SK-MEL-5 (cell line): ENCODE data around the gene DNMT1. TPM values are rescaled to one million over a fixed set of nuclear protein-coding genes. Genes with fewer than 3 reads are reported as not detected.
"Not testable (repeated sequence)": the region's sequence is repeated elsewhere in the genome, so short reads cannot be mapped to it uniquely, and the experiment has no call there.

Experiments used
- DNase-seq: peaks from one replicate; pipeline ENCODE4 v3.0.0-alpha.2; 2016; ENCODE audit warnings: low read depth, low spot score
- in situ Hi-C: cut with HindIII; loops from 2 replicates; pipeline ENCODE4 v1.10.0; 2016; ENCODE audit warnings: low sequenced_read_pairs, high pct_unique_total_duplicates, low pct_unique_long_range_greater_than_20kb
- polyA plus RNA-seq, 2 experiments: library from polyadenylated mRNA; depleted of rRNA; stranded (reverse); fragments of >200 nt; gene quantifications; 2 replicates each; pipeline ENCODE4 v1.2.3, GENCODE V29; 2015
- total RNA-seq: library from RNA; depleted of rRNA; stranded (reverse); fragments of >200 nt; shearing (Covaris generic); gene quantifications from 2 replicates; pipeline ENCODE4 v1.2.3, GENCODE V29; 2014; rRNA removed

The DNMT1 gene
- 34.1 and 42.1 TPM in 2 replicates for total RNA-seq
- polyA plus RNA-seq (2015; cell fraction: cytosol; rRNA removed), result 65.2 and 76.4 TPM in 2 replicates
- polyA plus RNA-seq (2015; cell fraction: nucleus; rRNA removed), result 178 and 204 TPM in 2 replicates

DNA sequence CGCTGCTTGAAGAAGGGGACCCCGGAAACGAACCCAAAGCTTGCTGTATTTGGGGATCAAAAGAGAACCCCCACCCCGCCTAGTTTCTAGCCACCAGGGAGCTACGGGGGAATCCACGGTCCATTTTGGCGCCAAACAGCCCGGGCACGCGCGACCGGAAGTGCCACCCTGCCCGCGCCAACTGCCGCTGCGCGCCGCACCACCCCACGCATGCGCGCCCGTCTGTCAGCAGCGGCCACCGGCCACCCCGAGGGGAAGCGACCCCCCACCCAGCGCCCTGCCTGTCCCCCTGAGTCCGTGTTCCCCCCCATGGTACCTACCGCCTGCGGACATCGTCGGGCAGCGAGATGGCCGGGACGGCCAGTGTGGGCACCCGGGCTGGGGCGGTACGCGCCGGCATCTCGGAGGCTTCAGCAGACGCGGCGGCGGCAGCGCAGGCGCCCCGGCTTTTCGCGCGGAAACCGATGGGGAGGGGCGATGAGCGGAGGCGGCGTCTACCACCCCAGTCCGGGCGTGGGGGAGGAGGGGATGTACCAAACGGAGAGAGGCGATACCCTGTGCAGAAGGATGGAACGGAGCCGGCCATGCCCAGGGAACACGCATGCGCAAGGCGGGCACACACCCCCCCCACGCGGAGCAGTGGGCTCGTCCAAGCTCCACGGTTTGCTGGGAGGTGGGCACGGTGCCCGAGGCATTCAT is at the start of gene DNMT1:
DNMT1 (minus strand) TSS at position 454 of the 699 bp plus-strand sequence; CDS start at position 400, 54 bp downstream.
- peak; percentile 94 for DNase-seq
- in situ Hi-C loops, result no loop called here

DNA sequence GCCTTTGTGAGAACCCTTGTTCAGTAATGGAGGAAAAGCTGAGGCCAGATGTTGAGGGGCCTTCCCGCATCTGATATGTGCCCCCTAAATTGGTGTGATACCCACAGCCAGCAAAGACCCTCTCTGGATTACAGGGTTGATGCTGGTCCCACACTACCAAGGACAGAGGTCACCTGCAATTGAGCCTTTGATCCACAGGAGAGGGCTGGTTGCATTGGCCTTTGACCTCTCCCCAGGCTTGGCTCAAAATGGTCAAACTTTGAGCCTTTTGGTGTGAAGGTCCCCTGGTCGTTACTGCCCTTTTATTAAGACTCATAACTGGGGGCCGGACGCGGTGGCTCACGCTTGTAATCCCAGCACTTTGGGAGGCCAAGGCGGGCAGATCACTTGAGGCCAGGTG is 48.9 kb upstream of the DNMT1 start:
- DNase-seq, result no peak
- in situ Hi-C loops, result no loop called here

DNA sequence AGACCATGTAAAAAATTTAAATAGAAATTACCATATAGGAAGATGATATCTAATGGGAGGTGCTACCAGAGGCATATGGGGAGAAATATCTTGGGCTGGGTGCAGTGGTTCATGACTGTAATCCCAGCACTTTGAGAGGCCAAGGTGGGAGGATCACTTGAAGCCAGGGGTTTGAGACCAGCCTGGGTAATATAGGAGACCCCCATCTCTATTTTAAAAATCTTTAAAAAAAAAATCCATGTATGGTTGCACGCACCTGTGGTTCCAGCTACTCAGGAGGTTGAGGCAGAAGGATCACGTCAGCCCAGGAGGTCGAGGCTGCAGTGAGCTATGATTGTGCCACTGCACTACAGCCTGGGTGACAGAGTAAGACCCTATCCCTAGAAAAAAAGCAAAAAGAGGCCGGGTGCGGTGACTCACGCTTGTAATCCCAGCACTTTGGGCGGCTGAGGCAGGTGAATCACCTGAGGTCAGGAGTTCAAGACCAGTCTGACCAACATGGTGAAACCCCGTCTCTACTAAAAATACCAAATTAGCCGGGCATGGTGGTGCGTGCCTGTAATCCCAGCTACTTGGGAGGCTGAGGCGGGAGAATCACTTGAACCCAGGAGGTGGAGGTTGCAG is 47.2 kb upstream of the DNMT1 start:
- DNase-seq, in situ Hi-C loops: not testable (repeated sequence)

DNA sequence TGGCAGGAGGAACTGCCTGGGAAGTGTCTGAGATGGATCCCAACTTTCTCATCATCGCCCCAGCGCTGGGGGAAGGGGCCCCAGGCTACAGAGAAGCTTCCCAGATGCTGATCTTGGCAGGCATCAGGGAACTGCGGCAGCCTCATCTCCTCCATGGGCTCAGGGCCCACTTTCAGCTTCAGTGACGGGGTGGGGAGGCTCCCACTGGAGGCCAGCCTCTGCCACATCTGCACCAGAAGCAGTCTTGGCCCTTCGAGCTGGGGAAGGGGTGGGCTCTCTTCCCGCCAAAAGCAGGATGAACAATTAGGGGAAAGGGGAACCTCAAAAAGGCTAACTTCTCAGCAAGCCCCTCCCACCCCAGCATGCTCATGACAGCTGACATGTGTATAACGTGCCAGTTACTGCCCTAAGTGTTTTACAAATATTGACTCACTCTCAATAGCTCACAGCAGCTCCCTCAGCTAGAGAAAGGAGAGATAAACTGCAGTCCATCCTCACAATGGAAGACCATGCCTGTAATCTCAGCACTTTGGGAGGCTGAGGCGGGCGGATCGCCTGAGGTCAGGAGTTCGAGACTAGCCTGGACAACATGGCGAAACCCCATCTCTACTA is 43.5 kb upstream of the DNMT1 start:
- DNase-seq, result no peak
- in situ Hi-C loops, result no loop called here

DNA sequence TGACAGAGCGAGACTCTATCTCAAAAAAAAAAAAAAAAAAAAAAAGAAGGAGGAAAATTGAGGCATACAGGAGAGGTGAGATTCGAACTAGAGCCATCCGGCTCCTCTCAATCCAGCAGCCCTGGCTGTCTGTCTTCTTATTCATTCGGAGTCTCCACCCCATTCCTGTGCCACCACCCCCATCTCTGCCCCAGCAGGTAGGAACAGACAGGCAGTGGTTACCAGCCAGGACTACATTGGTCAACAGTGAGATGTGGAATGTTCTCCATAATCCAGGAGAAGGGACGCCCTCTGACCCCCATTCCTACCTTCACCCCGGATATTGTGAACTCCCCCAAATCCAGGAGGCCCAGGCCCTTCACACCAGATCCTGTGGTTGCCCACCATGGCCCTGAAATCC is 42.9 kb upstream of the DNMT1 start:
- in situ Hi-C loops, result no loop called here
- DNase-seq, result no peak

DNA sequence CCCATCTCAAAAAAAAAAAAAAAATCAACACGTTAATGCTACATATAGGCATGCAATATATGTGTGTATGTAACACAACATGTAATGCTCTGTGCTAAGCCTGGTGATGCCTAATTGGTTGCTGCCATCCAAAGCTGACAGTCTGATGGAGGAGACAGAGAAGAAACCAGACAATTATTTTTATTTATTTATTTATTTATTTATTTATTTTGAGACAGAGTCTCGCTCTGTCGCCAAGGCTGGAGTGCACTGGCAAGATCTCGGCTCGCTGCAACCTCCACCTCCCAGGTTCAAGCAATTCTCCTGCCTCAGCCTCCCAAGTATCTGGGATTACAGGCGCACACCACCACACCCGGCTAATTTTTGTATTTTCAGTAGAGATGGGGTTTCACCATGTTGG is 40.7 kb upstream of the DNMT1 start:
- in situ Hi-C loops, DNase-seq: not testable (repeated sequence)

DNA sequence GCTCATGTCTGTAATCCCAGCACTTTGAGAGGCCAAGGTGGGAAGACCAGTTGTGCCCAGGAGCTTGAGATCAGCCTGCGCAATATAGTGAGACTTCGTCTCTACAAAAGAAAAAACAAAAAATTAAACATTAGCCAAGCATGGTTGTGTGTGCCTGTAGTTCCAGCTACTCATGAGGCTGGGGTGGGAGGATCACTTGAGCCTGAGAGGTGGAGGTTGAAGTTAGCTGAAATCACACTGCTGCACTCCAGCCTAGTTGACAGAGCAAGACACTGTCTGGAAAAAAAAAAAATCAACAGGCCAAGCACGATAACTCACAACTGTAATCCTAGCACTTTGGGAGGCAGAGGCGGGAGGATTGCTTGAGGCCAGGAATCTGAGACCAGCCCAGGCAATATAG is 40.2 kb upstream of the DNMT1 start:
- in situ Hi-C loops, result no loop called here
- no peak for DNase-seq

DNA sequence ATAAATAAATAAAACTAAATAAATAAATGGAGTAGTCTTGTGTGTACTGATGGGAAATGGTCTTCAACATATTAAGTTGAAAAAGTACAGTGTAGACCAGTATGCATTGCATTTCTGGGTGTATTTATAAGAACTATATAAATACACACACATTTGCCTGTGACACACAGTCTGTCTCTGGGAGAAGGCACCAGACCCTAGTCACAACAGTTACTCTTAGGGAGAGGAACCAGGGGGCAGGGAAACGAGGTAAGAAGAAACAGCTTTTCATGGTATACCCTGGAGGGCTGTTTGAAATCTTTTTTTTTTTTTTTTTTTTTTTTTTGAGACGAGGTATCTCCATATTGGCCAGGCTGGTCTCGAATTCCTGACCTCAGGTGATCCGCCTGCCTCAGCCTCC is 39.2 kb upstream of the DNMT1 start:
- in situ Hi-C loops, result no loop called here
- no peak for DNase-seq

DNA sequence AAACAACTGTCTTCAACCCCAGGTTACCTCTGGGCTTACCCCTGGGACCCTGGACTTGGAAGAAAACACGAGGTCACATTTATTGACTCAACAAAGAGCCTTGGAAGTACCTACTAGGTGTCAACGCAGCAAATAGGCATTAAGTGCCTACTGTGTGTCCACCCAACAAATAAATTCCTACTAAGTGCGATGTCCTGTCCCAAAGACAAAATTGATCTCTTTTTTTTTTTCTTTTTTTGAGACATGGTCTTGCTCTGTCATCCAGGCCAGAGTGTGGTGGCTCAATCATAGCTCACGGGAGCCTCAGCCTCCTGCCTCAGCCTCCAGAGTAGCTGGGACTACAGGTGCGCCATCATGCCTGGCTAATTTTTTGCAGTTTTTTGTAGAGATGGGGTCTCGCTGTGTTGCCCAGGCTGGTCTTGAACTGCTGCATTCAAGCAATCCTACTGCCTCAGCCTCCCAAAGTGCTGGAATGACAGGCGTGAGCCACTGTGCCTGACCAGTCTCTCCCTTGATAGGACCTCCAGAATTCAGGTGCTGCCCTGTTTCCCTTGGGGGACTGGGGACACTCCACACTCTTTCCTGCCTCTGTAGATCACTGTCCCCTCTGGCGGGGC is 37.0 kb upstream of the DNMT1 start:
- in situ Hi-C loops, result no loop called here
- DNase-seq, result no peak

DNA sequence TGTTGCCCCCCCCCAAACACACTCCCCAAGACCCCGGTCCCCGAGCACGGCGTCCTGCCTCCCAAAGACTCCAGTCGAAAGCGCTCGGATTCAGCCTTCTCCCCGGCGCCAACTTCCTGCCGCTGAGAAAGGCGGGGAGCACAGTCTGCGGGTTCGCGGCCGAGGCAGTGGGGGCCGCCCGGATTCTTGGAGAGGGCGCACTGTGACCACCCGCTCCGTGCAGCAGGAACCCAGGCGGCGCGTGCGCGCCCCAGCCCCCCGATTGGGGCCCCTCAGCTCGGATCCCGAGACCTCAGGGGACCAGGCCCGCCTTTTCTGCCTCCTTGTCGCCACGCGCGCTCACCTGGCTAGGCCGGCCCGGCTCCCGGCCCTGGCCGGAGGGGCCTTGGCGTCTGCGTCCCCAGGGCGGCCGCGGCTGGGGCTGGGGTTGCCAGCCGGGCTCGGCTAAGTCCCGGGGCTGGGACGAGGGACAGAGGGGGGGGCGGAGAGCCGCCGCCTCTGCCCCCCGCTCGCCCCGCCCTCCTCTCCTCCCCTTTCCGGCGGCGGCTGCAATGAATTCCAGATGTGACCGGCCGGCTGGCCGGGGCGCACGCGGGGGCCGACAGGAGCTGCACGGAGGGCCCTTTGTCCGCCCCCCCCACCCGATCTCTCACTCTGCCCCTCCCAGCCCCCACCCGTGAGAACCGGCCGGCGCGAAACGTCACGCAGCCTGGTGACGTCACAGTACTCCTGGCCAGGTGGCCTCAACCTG is 36.3 kb upstream of the DNMT1 start, which contains the start of gene S1PR2:
S1PR2 (minus strand) TSS at position 471 of the 751 bp plus-strand sequence. CDS start 6,426 bp downstream, outside the sequence.
- DNase-seq, result peak; percentile 81
- in situ Hi-C loops, result no loop called here

DNA sequence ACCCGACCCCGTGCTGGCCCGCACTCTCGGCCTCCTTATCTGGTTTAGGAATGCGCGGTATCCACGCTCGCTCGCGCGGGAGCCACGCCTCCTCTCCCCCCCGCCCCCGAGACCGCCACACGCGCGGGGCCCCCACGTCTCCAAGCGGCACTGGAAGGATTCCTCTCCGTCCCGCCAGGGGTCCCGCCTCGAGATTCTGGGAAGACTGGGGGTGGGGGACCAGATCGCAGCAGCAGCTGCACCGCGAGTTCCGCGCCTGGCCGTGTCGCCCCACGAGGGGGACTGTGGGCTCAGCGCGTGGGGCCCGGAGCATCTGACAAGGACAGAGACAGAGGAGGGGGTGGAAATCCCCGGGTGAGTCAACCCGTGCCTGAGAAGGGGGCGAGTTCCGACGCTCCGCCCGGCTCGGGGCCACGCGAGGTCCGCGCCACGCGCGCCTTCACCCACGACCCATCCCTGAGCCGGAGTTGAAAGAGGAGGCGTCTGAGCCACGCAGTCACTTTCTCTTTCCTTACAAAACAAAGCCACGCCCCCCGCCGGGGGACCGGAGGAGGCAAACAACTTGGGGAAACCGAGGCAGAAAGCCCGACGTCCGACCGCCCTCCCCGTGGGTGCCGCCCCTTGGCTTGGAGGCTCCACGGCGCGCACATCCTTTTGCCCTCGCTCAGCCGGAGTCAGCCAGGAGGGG is 35.6 kb upstream of the DNMT1 start:
- DNase-seq, result no peak
- in situ Hi-C loops, result no loop called here

DNA sequence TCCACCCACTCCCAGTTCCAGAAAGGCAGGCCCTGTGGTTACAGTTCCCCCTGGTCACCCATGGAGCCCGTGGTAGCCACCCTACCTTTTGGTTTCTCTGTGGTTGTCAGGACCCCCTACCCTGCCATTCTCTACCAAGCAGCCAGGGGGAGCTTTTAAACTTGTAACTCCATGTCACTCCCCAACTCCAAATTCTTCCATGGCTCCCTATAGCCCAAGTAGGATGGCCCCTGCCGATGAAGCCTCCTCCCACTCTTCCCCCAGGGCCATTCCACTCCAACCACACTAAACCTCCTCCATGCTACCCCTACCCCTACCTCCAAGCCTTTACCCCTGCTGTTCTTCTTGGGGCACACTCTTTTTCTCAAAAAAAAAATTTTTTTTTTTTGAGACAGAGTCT is 34.2 kb upstream of the DNMT1 start:
- DNase-seq, result peak; percentile 58
- in situ Hi-C loops, result no loop called here

DNA sequence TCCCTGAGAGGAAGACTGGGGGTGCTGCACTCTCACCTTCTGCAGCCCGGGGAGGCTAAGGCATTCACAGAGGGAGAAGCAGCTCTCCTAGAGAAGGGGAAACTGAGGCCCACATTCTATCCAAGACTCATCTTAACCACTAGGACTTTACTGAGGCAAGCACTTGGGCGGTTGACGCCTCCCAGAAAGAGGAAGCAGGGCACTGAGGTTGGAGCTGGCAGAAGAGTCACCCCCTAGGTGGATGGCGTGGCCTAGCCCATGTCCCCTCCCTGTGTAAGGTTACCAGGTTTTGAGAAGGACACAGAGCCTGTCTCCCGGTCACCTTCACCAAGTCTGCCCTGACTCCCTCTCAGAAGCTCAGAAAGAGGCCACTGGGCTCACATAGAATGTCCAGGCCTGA is 33.6 kb upstream of the DNMT1 start:
- no peak for DNase-seq
- in situ Hi-C loops, result no loop called here

DNA sequence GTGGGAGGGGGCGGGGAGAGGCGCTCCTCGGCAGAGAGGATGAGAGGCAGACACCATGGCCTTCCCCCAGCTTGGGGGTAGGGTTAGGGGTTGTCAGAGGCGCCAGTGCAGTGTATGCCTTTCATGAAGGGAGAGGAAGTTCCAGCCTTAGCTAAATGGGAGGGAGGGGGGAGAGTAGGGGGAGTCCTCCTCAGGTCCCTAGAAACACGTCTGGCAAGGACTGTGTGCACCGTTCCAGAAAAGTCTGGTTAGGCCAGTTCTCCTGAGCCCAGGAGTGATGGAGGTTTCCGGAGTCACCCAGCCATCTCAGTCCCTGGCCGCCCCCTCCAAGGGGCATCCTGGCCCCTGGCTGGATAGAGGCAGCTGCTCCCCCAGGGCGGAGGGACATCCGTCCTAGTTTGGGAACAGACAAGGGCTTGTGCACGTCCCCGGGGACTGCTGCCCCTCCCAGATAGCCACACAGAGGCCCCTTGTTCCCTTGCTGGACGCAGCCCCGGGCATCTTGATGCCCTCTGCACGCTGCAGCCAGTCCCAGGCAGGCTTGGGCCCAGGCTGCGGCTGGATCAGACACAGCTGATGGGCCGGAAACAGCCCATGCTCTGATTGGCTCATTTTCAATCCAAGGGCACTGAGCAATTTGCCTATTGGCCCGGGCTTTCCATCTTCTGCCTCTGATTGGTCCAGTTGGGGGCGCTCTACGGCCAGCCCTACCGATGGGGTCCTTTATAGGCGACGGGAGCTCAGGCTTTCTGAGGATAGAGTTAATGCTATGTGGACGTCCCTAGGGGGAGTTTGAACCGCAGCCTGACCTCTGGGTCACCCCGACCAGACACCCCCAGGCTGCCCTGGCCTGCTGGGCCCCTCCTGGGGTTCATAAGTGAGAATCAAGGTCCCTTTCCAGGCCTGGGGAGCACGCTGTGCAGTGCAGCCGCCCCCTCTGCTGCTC is 32.5 kb upstream of the DNMT1 start:
- in situ Hi-C loops, result no loop called here
- peak; percentile 84 for DNase-seq

DNA sequence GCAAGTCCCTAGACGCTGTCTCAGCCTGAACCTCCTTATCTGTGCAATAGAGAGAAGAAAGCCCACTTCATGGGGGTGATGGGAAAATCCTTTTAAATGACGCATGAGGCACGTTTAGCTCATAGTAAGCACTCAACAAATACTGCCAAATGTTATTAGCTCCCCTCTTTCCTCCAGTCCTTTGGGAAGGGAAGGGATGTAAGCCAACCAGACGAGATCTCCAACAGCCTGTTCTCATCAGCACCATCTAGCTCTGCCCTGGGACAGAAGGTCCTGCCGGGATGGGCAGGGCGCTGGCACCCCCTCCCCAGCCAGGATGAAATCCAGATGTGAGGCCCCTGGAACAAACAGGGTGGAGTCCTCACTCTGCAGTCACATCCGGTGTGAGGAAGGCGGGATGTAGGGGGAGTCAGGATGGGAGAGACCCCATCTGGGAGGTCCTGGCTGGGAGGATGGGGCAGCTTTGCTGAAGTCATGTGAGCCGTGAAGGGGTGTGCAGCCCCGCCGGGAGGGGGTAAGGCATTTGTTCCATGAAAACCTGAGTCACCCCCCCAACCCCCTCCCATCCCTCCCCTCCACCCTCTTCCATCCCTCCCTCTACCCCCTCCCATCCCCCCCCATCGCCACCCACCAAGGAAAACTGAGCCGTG is 31.7 kb upstream of the DNMT1 start:
- DNase-seq, result no peak
- in situ Hi-C loops, result no loop called here

DNA sequence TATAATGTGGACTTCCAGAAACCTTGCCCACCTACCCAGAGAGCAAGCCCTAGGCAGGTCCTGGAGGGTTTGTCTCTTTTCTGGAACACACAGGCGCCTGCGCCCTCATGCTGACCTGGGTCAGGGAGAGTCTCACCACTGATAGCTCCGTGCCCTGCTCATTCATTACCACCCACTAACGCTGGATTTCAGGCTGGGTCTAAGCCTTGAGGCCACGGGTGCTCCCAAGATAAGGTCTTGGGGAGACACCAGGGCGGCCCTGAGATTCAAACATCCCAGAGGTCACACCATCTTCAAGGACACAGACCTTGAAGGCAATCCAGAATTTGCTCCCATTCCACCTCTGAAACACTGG is 31.2 kb upstream of the DNMT1 start:
- in situ Hi-C loops, result no loop called here
- DNase-seq, result no peak
